Skeletal muscle satellite cell (primary cell): ENCODE measurements around the gene RBMS2.

ENCODE experiments used
- H3K27me3 ChIP-seq: 2 replicates; pipeline ENCODE4 v1.7.0; 2013; ENCODE audit warnings: low read length; ENCODE audit not compliant: control insufficient read depth, insufficient read depth
- H3K36me3 ChIP-seq: 2 replicates; pipeline ENCODE4 v1.7.0; 2013; ENCODE audit warnings: mild to moderate bottlenecking, control low read depth, low read length; ENCODE audit not compliant: insufficient read depth
- H3K4me1 ChIP-seq: 2 replicates; pipeline ENCODE4 v1.7.0; 2013; ENCODE audit warnings: low read length; ENCODE audit not compliant: control insufficient read depth, insufficient read depth
- H3K4me2 ChIP-seq: 2 replicates; pipeline ENCODE4 v1.7.0; 2013; ENCODE audit warnings: mild to moderate bottlenecking, low read length
- H3K4me3 ChIP-seq: 2 replicates; pipeline ENCODE4 v1.7.0; 2013; ENCODE audit warnings: low read length
- H3K9ac ChIP-seq: 2 replicates; pipeline ENCODE4 v1.7.0; 2013; ENCODE audit warnings: mild to moderate bottlenecking, low read depth, low read length, moderate library complexity
- H3K9me3 ChIP-seq: replicated peaks from 2 replicates; pipeline ENCODE4 v1.7.0; 2013; ENCODE audit warnings: mild to moderate bottlenecking, control low read depth, low read length

RBMS2 gene

DNA sequence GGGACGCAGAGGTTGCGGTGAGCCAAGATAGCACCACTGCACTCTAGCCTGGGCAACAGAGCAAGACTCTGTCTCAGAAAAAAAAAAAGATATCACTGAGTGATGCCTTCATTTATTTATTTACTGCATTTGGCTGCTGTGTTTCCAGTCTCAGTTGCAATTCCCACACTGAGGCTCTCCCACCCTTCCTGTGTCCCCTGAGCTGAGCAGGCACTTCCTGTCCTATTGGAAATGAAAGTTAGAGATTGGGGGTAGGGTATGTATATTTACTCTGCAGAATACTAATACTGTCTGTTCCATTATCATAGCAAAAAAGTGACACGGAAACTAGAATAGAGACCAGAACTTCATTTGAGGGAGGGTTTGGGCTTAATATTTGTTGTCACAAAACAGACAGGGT is 1.6 kb upstream of the RBMS2 start:
- Histone ChIP-seq H3K4me2 (peak overlapping the region; percentile 74), H3K9ac (peak overlapping the region; percentile 78), H3K4me1 (peaks cover 38% of the 10 kb centered on the region)

DNA sequence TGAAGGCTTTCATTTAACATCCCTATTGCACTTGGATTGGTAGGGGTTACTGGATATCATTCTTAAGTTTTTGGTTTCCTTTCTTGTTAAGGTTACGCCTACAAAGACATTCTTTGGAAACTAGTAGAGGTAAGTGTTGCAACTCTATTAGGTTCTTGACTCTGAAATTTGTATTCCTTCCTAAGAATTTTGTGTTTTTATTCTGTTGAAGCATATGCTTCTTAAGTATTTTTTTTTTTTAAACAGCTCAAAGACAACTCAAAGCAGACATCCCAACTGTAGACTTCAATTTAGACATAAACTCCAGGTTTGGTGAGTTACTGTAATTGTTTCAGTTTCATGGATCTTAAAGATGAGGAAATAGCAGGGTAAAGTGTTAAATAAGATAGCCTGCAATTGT is 1.1 kb upstream of the RBMS2 start:
- H3K4me1 ChIP-seq: peaks cover 38% of the 10 kb centered on the region
- H3K4me3 ChIP-seq: peak overlapping the region; percentile 44
- H3K9ac ChIP-seq: peak overlapping the region; percentile 78
- peak overlapping the region; percentile 74 for H3K4me2 ChIP-seq
- H3K36me3 ChIP-seq: no peaks in the 10 kb centered on the region
- no peaks in the 10 kb centered on the region for H3K9me3 ChIP-seq
- no peaks in the 10 kb centered on the region for H3K27me3 ChIP-seq

More for the DNA sequence above, 1.6 kb upstream of the RBMS2 start:
- Histone ChIP-seq H3K27me3 (no peaks in the 10 kb centered on the region), H3K36me3 (no peaks in the 10 kb centered on the region), H3K4me3 (peak overlapping the region; percentile 44), H3K9me3 (no peaks in the 10 kb centered on the region)

GRCh38 chr12:56521209-56521589 is 421 bp upstream of the RBMS2 start:
- H3K4me1 ChIP-seq: peaks cover 38% of the 10 kb centered on the region
- H3K9ac ChIP-seq: peak overlapping the region; percentile 78
- H3K4me2 ChIP-seq: peak overlapping the region; percentile 74
- H3K36me3 ChIP-seq: no peaks in the 10 kb centered on the region
- H3K9me3 ChIP-seq: no peaks in the 10 kb centered on the region
- H3K4me3 ChIP-seq: peak overlapping the region; percentile 86
- H3K27me3 ChIP-seq: no peaks in the 10 kb centered on the region

DNA sequence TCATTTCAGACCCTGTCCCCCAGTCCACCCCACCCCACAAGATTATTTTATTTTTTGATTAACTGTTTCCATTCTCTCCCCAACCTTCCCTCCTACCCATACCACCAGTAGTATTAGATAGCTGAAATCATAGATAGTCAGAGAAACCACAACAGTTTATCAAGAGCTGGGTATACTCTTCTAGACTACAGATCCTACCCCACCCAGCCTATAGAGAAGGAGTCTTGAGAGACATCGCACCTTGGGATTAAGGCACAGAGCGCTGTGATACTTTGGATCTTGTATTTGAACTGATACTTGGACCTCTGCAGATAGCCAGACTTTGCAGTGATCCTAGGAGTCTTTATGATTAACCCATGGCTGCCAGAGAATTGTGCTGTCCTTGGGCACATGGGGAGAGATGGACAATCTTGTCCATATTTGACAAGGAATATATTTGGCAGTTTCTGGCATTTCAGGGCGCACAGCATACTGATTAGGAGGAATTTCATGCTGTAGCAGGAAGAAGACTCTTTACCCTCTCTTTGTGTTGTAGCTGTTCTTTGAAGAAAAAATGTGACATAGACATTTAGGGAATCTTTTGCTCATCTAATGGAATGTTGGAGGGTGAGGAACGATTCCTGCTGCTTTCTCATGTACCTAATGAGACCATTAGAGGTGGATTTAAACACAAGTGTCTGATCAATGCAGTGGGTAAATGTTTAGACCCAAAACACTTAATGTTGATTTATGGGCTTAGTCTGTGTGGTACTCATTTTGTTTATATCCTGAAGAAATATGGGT is 982 bp downstream of the RBMS2 start:
- peak overlapping the region; percentile 88 for H3K4me2 ChIP-seq
- H3K36me3 ChIP-seq: no peaks in the 10 kb centered on the region
- no peaks in the 10 kb centered on the region for H3K27me3 ChIP-seq
- peaks cover 50% of the 10 kb centered on the region for H3K4me1 ChIP-seq
- peak overlapping the region; percentile 93 for H3K9ac ChIP-seq
- H3K4me3 ChIP-seq: peak overlapping the region; percentile 86
- H3K9me3 ChIP-seq: no peaks in the 10 kb centered on the region

GRCh38 chr12:56528846-56529245 is 7.2 kb downstream of the RBMS2 start:
- no peak overlapping the region for H3K4me2 ChIP-seq
- H3K27me3 ChIP-seq: no peaks in the 10 kb centered on the region
- H3K9ac ChIP-seq: no peak overlapping the region
- H3K4me1 ChIP-seq: peaks cover 39% of the 10 kb centered on the region
- H3K9me3 ChIP-seq: no peaks in the 10 kb centered on the region
- no peak overlapping the region for H3K4me3 ChIP-seq
- H3K36me3 ChIP-seq: peaks cover 7% of the 10 kb centered on the region

- H3K4me3 ChIP-seq: no peak overlapping the region
- H3K4me1 ChIP-seq: peaks cover 35% of the 10 kb centered on the region
- H3K9me3 ChIP-seq: no peaks in the 10 kb centered on the region
- peaks cover 7% of the 10 kb centered on the region for H3K36me3 ChIP-seq
- H3K9ac ChIP-seq: no peak overlapping the region
- H3K4me2 ChIP-seq: peak overlapping the region; percentile 21
- H3K27me3 ChIP-seq: no peaks in the 10 kb centered on the region
These were observed 8.0 kb downstream of the RBMS2 start for GRCh38 chr12:56529656-56530055.

- Histone ChIP-seq H3K27me3 (no peaks in the 10 kb centered on the region), H3K36me3 (peaks cover 7% of the 10 kb centered on the region), H3K9ac (peak overlapping the region; percentile 25), H3K4me2 (peak overlapping the region; percentile 1), H3K9me3 (no peaks in the 10 kb centered on the region), H3K4me3 (no peak overlapping the region), H3K4me1 (peaks cover 35% of the 10 kb centered on the region)
These were observed 8.9 kb downstream of the RBMS2 start for GRCh38 chr12:56530390-56531055.

DNA sequence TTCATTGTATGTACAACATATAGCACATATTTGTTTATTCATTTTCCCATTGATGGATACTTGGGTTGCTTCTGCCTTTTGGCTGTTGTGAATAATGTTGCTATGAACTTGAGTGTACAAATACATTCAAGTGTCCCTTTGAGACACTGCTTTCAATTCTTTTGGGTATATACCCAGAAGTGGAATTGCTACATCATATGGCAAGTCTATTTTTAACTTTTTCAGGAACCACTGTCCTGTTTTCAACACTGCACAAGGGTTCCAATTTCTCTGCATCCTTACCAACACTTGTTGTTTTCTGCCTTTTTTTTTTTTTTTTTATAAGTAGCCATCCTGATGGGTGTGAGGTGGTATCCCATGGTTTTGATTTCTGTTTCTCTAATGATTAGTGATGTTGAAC is 15.9 kb downstream of the RBMS2 start:
- no peaks in the 10 kb centered on the region for H3K27me3 ChIP-seq
- no peaks in the 10 kb centered on the region for H3K9me3 ChIP-seq
- no peak overlapping the region for H3K4me3 ChIP-seq
- H3K9ac ChIP-seq: no peak overlapping the region
- H3K36me3 ChIP-seq: peaks cover 4% of the 10 kb centered on the region
- peaks cover 9% of the 10 kb centered on the region for H3K4me1 ChIP-seq
- H3K4me2 ChIP-seq: peak overlapping the region; percentile 71

- no peak overlapping the region for H3K9ac ChIP-seq
- H3K27me3 ChIP-seq: no peaks in the 10 kb centered on the region
- H3K36me3 ChIP-seq: peaks cover 9% of the 10 kb centered on the region
- no peak overlapping the region for H3K4me2 ChIP-seq
- peaks cover 9% of the 10 kb centered on the region for H3K4me1 ChIP-seq
- H3K9me3 ChIP-seq: no peaks in the 10 kb centered on the region
- no peak overlapping the region for H3K4me3 ChIP-seq
These were observed 20.0 kb downstream of the RBMS2 start for GRCh38 chr12:56541631-56542030.

DNA sequence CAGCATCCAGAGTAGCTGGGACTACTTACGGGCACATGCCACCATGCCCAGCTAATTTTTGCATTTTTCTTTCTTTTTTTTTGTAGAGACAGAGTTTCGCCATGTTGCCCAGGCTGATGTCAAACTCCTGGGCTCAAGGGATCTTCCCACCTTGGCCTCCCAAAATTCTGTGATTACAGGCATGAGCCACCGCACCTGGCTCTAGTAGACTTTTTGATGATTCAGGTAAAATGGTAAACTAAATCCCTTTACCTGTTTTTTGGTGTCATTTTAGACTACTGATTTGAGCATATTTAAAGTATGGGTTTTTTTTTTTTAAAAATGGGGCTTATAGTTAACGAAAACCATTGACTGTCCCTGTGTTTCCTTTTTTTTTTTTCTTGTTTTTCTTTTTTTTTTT is 20.5 kb downstream of the RBMS2 start:
- peaks cover 6% of the 10 kb centered on the region for H3K4me1 ChIP-seq
- peaks cover 9% of the 10 kb centered on the region for H3K36me3 ChIP-seq
- no peak overlapping the region for H3K4me3 ChIP-seq
- H3K9ac ChIP-seq: no peak overlapping the region
- no peaks in the 10 kb centered on the region for H3K27me3 ChIP-seq
- H3K4me2 ChIP-seq: no peak overlapping the region
- H3K9me3 ChIP-seq: no peaks in the 10 kb centered on the region

DNA sequence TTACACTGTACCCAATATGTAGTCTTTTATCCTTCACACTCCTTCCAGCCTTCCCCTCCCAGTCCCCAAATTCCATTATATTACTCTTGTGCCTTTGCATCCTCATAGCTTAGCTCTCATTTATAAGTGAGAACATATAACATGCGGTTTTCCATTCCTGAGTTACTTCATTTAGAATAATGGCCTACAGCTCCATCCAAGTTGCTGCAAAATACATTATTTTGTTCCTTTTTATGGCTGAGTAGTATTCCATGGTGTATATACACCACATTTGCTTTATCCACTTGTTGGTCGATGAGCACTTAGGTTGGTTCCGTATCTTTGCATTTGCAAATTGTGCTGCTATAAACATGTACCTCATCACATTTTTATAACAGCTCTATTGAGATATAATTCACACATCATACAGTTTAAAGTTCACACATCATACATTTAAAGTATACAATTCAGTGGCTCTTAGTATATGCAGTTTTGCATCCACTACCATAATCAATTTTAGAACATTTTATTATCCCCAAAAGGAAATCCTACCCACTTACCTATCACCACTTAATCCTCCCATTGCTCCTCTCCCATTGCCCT is 23.5 kb downstream of the RBMS2 start:
- Histone ChIP-seq H3K4me1 (no peaks in the 10 kb centered on the region), H3K4me2 (no peak overlapping the region), H3K27me3 (no peaks in the 10 kb centered on the region), H3K9ac (no peak overlapping the region), H3K9me3 (no peaks in the 10 kb centered on the region), H3K4me3 (no peak overlapping the region), H3K36me3 (peaks cover 9% of the 10 kb centered on the region)
